SK-N-MC (cell line): ENCODE data around the gene ANKFN1.

Source experiments
- DNase-seq: peaks from one replicate; pipeline ENCODE4 v3.0.0-alpha.2; 2011; ENCODE audit warnings: low read depth, low spot score
- H3K27ac ChIP-seq: fragments of 200-600 bp; sonication (generic); 2 replicates; pipeline ENCODE4 v1.5.1; 2016; ENCODE audit warnings: mixed run types
- H3K36me3 ChIP-seq: fragments of 200-600 bp; sonication (generic); 2 replicates; pipeline ENCODE4 v1.6.1; 2017; ENCODE audit warnings: antibody characterized with exemption, low read length, mixed read lengths; ENCODE audit not compliant: insufficient read depth
- H3K4me3 ChIP-seq: fragments of 200-600 bp; sonication (generic); 2 replicates; pipeline ENCODE4 v1.5.1; 2016
- H3K9ac ChIP-seq: fragments of 200-600 bp; sonication (generic); 2 replicates; pipeline ENCODE4 v1.8.0; 2017; ENCODE audit warnings: mixed run types, mixed read lengths; ENCODE audit not compliant: insufficient read length
- H3K9me3 ChIP-seq: fragments of 200-600 bp; sonication (generic); 2 replicates; pipeline ENCODE4 v1.6.1; 2017; ENCODE audit warnings: low read depth, mild to moderate bottlenecking, antibody characterized with exemption, low read length, moderate library complexity, mixed read lengths
- EZH2 ChIP-seq: fragments of 200-600 bp; sonication (generic); IDR thresholded peaks from one replicate; pipeline ENCODE4 v1.6.1; 2017; ENCODE audit warnings: antibody characterized with exemption
- FOXP2 ChIP-seq: optimal IDR thresholded peaks from 2 replicates; pipeline ENCODE3; 2011; ENCODE audit warnings: mild to moderate bottlenecking, moderate library complexity; ENCODE audit not compliant: insufficient read depth; ENCODE audit errors: extremely low read length, control extremely low read depth
- POLR2AphosphoS5 ChIP-seq: IDR thresholded peaks from 2 replicates; pipeline ENCODE4 v1.6.1; 2012; ENCODE audit warnings: mild to moderate bottlenecking, low read depth, low read length, borderline replicate concordance

The ANKFN1 gene

GRCh38 chr17:56142325-56142724 lies 10.9 kb upstream of the ANKFN1 start:
- H3K36me3 ChIP-seq = no peaks in the 10 kb centered on the region
- no peak overlapping the region for H3K4me3 ChIP-seq
- no peak for DNase-seq
- TF ChIP-seq FOXP2 (no peak), EZH2 (no peak)
- no peak overlapping the region for H3K9ac ChIP-seq
- H3K9me3 ChIP-seq = no peaks in the 10 kb centered on the region
- H3K27ac ChIP-seq = no peak overlapping the region

GRCh38 chr17:56142781-56143180 lies 10.5 kb upstream of the ANKFN1 start:
- Histone ChIP-seq H3K4me3 (no peak overlapping the region), H3K9ac (no peak overlapping the region), H3K36me3 (no peaks in the 10 kb centered on the region), H3K27ac (no peak overlapping the region), H3K9me3 (no peaks in the 10 kb centered on the region)
- no peak for TF ChIP-seq EZH2
- no peak for TF ChIP-seq POLR2AphosphoS5
- TF ChIP-seq FOXP2 = no peak
- DNase-seq = no peak

DNA sequence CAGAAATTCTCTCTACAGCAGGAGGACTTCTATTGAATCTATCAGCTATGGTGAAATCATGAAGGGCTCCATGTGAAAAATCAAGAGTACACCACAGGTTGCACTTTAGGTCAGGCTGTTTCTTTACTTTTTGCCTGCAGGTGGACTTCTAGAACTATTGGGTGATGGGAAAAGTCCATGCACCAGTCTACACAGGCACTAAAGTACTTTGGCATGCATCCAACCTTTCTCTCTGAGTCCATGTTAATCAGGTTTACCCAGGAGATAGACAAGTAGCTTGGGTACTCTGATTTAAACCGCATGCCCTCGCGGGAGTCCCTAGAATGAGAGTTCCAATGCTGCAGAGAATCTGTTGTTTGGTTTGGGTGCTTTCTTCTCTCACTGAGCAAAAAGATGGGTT lies 9.1 kb upstream of the ANKFN1 start:
- H3K36me3 ChIP-seq = no peaks in the 10 kb centered on the region
- no peak for TF ChIP-seq EZH2
- no peak for TF ChIP-seq FOXP2
- no peak for TF ChIP-seq POLR2AphosphoS5
- H3K9ac ChIP-seq = no peak overlapping the region
- no peak overlapping the region for H3K27ac ChIP-seq
- H3K9me3 ChIP-seq = no peaks in the 10 kb centered on the region
- DNase-seq = no peak
- no peak overlapping the region for H3K4me3 ChIP-seq

GRCh38 chr17:56146534-56146933 lies 6.7 kb upstream of the ANKFN1 start:
- no peak for DNase-seq
- Histone ChIP-seq H3K9me3 (no peaks in the 10 kb centered on the region), H3K4me3 (no peak overlapping the region), H3K9ac (no peak overlapping the region), H3K27ac (no peak overlapping the region), H3K36me3 (no peaks in the 10 kb centered on the region)
- no peak for TF ChIP-seq FOXP2
- TF ChIP-seq EZH2 = no peak
- no peak for TF ChIP-seq POLR2AphosphoS5

GRCh38 chr17:56148333-56148732 lies 4.9 kb upstream of the ANKFN1 start:
- DNase-seq = no peak
- H3K27ac ChIP-seq = no peak overlapping the region
- no peaks in the 10 kb centered on the region for H3K9me3 ChIP-seq
- no peak overlapping the region for H3K9ac ChIP-seq
- no peak overlapping the region for H3K4me3 ChIP-seq
- TF ChIP-seq POLR2AphosphoS5 (no peak), FOXP2 (no peak), EZH2 (no peak)
- no peaks in the 10 kb centered on the region for H3K36me3 ChIP-seq

- no peak overlapping the region for H3K4me3 ChIP-seq
- H3K9me3 ChIP-seq = no peaks in the 10 kb centered on the region
- H3K36me3 ChIP-seq = no peaks in the 10 kb centered on the region
- no peak for TF ChIP-seq FOXP2
- no peak for TF ChIP-seq EZH2
- TF ChIP-seq POLR2AphosphoS5 = no peak
- H3K27ac ChIP-seq = no peak overlapping the region
- DNase-seq = no peak
- H3K9ac ChIP-seq = no peak overlapping the region
Observed at GRCh38 chr17:56149266-56150036, 3.8 kb upstream of the ANKFN1 start.

DNA sequence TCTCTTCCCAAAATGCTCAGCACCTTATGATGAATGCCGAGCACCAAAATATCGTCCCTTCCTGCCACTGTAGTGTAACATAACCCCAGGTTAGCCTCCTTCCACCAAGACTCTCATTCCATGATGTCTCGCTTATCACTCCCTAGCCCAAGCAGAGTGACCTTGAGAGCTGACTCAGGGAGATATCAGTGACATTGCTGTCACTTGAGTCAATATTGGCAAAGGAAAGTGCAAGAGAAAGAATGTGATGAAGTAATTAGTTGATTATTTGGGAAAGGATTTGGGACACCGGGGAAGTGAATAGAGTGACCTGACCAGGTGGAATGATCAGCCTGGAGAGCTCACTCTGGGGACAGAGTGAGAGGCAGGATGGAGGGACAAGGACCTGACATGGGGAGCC lies 2.6 kb upstream of the ANKFN1 start:
- DNase-seq = no peak
- Histone ChIP-seq H3K9me3 (no peaks in the 10 kb centered on the region), H3K4me3 (no peak overlapping the region), H3K36me3 (no peaks in the 10 kb centered on the region), H3K27ac (no peak overlapping the region), H3K9ac (no peak overlapping the region)
- TF ChIP-seq EZH2 (no peak), POLR2AphosphoS5 (no peak), FOXP2 (no peak)

DNA sequence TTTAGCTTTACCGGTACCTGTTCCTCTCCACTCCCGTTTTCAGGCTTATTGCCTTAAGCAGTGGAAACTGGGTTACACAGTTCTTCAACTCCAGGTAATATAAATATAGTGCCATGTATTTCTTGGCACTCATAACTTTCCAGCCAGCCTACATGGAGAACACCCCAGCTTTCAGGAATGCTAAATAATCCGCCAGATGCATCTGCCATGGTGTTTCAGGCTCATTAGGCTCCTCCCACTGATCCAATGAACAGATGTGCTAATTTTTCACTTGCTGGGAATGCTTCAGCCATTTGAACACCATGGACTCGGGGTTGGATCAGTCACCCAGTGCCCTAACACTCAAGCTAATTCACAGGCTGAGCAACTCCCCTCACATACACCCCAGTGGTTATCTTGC lies 4.6 kb downstream of the ANKFN1 start:
- TF ChIP-seq FOXP2 (no peak), POLR2AphosphoS5 (no peak), EZH2 (no peak)
- H3K9ac ChIP-seq = no peak overlapping the region
- no peak for DNase-seq
- no peak overlapping the region for H3K4me3 ChIP-seq
- H3K36me3 ChIP-seq = no peaks in the 10 kb centered on the region
- H3K9me3 ChIP-seq = no peaks in the 10 kb centered on the region
- H3K27ac ChIP-seq = no peak overlapping the region

GRCh38 chr17:56158344-56158743 lies 5.1 kb downstream of the ANKFN1 start:
- Histone ChIP-seq H3K9me3 (no peaks in the 10 kb centered on the region), H3K9ac (no peak overlapping the region), H3K4me3 (no peak overlapping the region), H3K27ac (no peak overlapping the region), H3K36me3 (no peaks in the 10 kb centered on the region)
- TF ChIP-seq EZH2 = no peak
- TF ChIP-seq FOXP2 = no peak
- TF ChIP-seq POLR2AphosphoS5 = no peak
- DNase-seq = no peak
